ENCODE data around the gene RPH3AL.

Gene RPH3AL

GRCh38 chr17:300881-301280 lies 51.7 kb downstream of the RPH3AL start:
- DNase-seq (ENCODE audit: low spot score): no peak

DNA sequence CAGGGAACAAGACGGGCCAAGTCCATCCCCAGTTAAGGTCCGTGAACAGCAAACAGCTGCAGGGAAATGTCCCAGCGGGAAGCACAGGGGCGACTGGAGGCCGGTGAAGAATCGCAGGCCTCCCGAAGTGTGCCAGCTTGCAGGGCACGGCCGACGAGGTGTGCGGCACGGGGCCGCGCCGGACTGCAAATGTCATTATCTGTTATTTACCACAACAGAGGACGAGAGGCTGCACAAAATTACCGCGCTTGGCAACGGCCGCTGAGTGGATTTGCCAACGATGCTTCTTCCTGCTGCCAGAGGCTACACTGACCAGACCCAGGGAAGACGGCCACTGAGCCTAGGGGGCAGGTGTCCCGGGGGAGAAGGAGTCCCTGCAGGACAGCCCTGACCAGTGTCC lies 53.1 kb downstream of the RPH3AL start:
- no peak for DNase-seq (ENCODE audit: low spot score)

- no peak for DNase-seq (ENCODE audit: low spot score)
Measured at GRCh38 chr17:298791-299450, 53.7 kb downstream of the RPH3AL start.

- no peak for DNase-seq (ENCODE audit: low spot score)
Measured at GRCh38 chr17:297758-298157, 54.8 kb downstream of the RPH3AL start.

DNA sequence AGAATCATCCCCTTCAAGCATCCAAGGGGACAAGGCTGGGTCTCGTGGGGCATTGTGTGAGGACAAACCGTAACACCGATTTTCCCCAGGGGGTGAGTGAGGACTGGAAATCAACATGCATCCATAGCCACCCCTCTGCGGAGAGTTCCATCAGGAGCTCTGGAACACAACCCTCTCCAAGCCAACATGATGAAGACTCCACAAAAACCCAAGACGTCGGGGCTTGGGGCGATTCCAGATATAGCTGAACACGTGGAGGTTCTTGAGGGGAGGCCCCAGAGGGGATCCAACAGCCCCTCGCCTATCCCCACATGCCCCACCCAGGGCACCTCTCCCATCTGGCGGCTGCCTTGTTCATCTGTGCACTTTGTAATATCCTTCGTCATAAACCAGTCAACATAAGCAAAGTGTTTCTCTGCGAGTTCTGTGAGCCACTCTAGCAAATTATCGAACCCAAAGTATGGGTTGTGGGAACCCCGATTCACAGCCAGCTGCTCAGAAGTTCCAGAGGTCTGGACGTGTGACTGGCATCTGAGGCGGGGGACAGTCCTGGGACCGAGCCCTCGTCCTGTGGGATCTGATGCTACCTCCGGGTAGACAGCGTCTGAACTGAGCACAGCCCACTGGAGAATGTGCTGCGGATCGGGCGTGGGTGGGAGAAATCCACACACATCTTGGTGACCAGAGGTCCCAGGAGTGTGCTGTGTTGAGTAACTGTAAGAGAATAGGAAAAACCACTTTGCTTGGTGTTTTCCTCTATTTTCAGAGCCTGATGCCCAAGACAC lies 55.5 kb downstream of the RPH3AL start:
- no peak for DNase-seq (ENCODE audit: low spot score)

- no peak for DNase-seq (ENCODE audit: low spot score)
Measured at GRCh38 chr17:296379-296778, 56.2 kb downstream of the RPH3AL start.

DNA sequence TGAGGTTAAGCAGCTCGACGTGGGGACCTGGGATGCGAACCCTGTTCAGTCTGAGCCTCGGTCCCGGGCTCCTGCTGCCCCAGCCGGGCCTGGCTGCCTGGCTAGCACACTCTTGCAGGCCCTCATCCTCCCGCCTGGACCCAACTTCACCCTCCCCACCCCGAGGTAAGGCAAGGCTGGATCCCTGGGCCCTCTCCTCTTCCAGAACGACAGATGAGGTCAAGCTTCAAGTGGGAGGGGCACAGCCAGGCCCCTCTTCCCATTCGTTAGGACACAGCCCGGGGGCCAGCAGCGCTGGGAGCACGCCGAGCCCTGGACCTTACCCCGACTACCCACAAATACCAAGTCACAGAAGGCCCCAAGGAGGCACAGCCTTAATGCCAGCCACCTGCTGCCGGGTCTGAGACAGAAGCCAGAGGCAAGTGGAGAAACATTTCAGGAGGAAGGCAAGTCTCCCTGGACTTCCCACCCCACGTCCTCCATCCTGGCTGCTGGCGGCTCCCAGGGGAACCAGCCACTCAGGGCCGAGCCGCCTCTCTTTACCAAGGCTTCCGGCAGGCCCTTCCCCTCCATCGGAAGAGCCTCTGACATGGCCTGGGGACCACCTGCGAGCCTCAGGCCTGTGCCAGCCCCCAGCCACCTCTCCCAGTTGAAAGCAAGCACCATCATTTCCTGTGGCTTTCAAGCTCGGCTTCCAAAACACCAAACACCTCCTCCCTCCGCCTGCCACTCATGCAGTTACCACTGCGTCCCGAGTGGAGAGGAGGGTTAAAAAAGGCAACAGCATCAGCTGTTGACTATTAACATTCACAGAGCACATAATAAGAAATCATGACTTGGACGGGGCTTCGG lies 59.9 kb downstream of the RPH3AL start:
- no peak for DNase-seq (ENCODE audit: low spot score)

GRCh38 chr17:292016-292415 lies 60.6 kb downstream of the RPH3AL start:
- no peak for DNase-seq (ENCODE audit: low spot score)

GRCh38 chr17:291587-291986 lies 61.0 kb downstream of the RPH3AL start:
- no peak for DNase-seq (ENCODE audit: low spot score)

DNA sequence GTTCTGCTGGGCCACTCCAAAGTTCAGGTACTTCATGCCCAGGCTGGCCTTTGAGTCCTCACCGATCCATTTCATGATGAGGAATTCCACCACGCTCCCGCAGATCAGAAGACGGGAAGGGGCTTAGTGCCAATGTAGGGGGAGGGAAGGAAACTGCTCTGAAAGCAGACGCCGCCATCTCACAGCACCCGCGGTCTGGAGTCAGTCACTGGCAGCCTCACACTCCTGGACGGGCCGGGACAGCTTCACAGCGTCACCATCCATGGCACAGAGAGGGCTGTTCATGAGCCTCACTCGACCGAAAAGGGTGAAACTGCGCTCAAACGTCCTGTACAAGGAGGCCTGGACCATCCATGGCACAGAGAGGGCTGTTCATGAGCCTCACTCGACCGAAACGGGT lies 62.0 kb downstream of the RPH3AL start:
- no peak for DNase-seq (ENCODE audit: low spot score)

- DNase-seq (ENCODE audit: low spot score): no peak
Measured at GRCh38 chr17:290121-290521, 62.5 kb downstream of the RPH3AL start.

DNA sequence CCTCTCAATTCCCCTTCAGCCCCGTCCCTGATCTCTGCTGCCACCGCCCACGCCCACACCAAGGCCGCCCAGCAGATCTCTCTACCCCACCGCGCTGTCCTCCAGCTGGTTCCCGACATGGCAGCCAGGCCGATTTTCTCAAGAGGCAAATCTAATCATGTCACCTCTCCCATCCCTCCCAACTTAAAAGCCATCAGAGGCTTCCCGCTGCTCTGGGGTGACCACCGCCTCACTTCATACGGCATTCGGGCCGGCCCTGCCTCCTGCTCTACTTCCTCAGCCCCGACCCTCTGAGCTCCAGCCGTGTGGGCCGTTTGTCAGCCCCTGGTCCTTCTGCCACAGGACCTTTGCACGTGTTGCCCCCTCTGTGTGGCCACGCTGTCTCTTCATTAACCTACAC lies 63.2 kb downstream of the RPH3AL start:
- no peak for DNase-seq (ENCODE audit: low spot score)

DNA sequence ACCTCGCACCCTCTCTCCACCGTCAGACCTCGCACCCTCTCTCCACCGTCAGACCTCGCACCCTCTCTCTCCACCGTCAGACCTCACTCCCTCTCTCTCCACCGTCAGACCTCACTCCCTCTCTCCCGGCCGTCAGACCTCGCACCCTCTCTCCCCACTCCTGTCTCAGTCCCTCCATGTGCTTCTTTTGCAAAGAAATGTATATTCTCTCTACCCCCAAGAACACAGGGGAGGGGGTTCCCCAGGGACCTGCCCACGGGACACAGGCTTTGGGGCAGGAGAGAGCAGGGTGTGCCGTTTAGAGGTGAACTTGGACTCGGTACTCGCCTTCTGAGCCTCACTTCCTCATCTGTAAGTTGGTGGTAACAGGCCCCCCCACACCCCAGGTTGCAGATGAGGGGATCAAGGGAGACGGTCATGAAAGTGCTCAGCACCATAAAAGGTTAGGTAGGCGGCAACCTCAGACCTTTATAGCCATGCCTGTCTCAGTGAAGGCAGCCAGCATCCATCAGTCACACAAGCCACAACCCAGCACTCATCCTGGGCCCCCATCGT lies 63.7 kb downstream of the RPH3AL start:
- no peak for DNase-seq (ENCODE audit: low spot score)

DNA sequence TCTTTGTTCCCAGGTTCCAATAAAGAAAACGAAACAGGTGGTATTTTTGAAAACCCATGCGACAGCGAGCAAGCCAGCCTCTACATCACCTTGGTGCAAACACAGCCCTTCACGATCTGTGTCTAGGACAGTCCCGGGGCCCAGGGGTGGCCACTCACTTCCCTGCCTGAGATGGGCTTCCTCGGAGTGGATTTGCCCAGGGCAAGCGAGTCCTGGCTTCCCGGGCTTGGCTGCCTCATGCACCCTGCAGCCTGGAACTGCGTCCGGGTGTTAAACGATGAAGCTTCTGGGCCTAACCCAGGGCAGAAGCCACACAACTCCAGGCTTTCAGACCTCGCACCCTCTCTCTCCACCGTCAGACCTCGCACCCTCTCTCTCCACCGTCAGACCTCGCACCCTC lies 66.0 kb downstream of the RPH3AL start:
- no peak for DNase-seq (ENCODE audit: low spot score)

- DNase-seq (ENCODE audit: low spot score): no peak
Measured at GRCh38 chr17:285751-286422, 66.7 kb downstream of the RPH3AL start.

DNA sequence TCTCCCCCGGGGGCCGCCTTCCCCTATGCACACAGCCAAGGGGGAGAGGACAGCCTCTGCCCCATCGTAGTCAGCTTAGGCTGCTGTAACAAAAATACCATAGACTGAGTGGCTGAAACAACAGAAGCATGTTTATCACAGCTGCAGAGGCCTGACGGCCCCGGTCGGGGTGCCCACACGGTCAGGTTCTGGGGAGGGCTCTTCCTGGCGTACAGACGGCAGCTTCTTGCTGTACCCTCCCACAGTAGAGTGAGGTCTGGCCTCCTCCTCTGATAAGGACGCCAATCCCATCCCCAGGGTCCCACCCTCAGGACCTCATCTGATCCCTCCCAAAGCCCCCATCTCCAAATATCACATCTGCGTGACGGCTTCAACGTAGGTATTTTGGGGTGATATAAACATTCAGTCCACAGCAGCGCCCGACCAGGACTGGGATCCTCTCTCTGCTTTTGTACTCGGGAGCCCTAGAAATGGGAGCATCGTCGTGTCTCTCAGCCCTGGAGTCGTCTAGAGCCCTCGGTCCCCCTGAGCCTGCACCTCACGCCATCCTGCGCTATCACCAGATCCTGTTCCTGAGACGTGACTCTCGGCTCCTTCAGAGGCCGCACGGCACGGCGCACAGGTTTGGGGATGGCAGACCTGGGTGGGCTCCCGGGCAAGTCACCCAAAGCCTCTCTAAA lies 67.8 kb downstream of the RPH3AL start:
- DNase-seq (ENCODE audit: low spot score): no peak

GRCh38 chr17:283911-284675 lies 68.5 kb downstream of the RPH3AL start:
- no peak for DNase-seq (ENCODE audit: low spot score)

DNA sequence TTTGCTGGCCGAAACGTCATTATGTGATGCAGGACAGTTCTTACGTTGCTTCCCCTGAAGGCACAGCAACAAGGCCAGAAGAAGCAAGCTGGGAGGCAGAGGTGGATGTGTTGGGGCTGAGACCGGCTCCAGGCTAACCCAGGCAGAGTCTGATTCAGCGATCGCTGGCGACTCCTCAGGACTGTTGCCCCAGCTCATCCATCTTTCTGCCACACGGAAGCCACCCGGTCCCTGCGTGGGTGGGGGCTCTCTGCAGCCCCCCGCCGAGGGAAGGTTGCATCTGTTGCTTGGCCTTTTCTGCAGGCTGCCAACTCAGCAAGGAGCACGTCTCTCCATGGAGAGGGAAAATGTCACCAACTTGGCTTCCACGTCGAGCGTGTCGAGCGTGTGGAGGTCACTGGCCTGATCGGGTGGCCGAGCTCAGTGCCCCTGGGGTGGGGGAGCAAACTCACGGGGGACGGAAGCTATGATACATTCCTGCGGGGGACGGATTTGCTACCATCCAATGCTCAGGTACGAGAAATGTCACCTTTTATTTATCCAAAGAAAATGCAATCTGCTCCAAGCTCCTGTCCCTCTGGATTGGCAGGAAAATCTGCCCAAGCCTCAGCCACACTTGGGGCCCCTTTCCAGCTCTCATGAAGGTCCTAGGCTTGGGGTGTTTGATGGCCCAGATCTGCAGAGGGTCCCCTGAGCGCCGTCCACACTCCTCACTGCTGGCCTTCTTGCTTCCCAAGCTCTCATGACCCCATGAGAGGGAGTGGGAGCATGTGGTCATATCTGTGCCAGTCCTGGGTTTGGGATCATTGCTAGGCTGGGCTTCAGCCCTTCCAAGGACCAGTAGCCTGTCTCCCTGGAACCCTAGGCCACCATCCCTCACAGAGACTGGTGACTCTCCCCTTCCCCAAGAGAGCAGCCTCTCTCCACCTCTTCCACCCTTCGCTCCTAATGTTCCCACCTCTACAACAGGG lies 69.4 kb downstream of the RPH3AL start:
- no peak for DNase-seq (ENCODE audit: low spot score)
